ENCODE measurements around the gene TMEM259.

The TMEM259 gene

DNA sequence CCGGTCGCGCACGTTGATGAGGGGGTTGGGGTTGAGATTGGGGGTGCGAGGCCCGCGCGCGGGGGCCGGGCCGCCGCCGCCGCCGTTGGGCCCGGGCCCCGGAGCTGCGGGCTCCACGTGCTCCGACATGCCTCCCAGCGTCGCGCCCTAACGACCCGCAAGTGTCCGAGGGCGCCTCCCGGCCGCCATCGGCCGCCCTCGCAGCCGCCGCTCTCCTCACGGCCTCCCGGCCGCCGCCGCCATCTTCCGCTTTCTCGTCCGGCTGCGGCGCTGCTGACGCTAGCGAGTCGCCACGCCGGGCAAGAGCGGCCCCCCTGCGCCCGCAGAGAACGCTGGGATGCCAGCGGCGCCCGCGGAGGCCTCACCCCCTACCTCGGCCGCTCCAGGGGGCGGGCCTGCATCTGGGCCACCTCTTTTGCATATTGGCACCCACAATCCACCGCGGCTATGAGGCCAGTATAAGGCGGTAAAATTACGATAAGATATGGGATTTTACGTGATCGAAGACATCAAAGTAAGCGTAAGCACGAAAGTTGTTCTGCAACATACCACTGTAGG lies at the start of gene TMEM259:
TSS of gene TMEM259 (minus strand) at position 256 of the 558 bp plus-strand sequence. CDS start at position 129, 127 bp downstream.
- ChIA-PET POLR2A (ENCODE audit: low non-redundant PET) (no interaction called here), CTCF (no interaction called here)
- peak within 1 kb of the TSS; percentile 93 for H3K27ac ChIP-seq
- peak; percentile 96 for DNase-seq (ENCODE audit: low spot score)
- TF ChIP-seq, protein P1, sequence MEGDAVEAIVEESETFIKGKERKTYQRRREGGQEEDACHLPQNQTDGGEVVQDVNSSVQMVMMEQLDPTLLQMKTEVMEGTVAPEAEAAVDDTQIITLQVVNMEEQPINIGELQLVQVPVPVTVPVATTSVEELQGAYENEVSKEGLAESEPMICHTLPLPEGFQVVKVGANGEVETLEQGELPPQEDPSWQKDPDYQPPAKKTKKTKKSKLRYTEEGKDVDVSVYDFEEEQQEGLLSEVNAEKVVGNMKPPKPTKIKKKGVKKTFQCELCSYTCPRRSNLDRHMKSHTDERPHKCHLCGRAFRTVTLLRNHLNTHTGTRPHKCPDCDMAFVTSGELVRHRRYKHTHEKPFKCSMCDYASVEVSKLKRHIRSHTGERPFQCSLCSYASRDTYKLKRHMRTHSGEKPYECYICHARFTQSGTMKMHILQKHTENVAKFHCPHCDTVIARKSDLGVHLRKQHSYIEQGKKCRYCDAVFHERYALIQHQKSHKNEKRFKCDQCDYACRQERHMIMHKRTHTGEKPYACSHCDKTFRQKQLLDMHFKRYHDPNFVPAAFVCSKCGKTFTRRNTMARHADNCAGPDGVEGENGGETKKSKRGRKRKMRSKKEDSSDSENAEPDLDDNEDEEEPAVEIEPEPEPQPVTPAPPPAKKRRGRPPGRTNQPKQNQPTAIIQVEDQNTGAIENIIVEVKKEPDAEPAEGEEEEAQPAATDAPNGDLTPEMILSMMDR (conservative IDR thresholded peaks at IDR 0.05; ENCODE audit: low read depth): no peak

DNA sequence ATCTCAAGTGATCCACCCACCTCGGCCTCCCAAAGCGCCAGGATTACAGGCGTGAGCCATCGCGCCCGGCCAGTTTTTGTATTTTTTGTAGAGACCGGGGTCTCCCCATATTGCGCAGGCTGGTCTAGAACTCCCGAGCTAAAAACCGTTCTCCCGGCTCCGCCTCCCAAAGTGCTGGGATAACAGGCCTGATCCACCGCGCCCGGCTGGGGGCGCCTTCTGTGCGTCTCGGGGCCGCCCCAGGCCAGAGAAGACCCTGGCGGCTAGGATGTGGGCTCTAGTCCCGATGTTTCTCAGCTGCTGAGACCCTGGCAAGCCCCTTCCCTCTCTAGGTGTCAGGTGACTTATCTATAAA lies 49.6 kb upstream of the TMEM259 start:
- no peak for DNase-seq (ENCODE audit: low spot score)
- H3K27ac ChIP-seq: no peak overlapping the region
- TF ChIP-seq, protein P1 (conservative IDR thresholded peaks at IDR 0.05; ENCODE audit: low read depth): no peak
- POLR2A ChIA-PET (ENCODE audit: low non-redundant PET): no interaction called here
- CTCF ChIA-PET: interaction anchor here (0.6 to 0.7 kb wide), 3 partner anchors 9 to 211 kb away, joined by 3 to 5 read pairs (median 3); partner anchors contain the start of gene CFD

DNA sequence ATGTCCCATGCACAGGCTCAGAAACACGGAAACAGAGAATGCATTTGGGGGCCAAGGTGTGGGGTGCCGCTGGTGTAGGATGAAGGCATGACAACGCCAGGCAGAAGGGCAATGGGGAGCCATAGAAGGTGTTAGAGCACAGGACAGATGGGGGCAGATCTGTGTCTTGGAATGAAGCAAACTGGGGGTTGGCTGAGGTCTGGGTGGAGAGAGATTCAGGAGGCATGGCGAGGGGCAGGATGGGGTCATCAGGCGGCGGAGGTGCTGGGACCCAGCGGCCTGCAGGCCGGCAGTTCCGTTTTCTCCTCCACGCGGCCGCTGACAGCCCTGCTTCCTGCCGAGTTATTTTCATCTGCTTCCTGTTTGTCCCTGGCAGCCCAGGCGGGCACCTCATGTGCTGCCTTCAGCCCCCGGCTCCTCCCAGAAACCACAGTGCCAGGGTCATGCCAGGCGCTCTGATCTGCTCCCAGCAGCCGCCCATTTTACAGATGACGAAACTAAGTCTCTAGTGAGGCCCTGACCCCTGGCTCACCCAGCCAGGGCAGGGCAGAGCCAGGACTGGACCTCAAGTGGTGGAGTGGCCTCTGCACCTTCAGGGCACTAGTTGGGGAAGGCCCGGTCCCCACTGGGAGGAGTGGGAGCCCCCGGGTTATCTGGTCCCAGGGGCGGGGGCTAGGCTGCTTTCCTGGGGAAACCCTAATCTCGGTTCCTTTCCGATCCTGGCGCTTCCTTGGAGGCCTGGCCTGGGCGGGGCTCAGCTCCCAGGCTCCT lies 48.3 kb upstream of the TMEM259 start:
- TF ChIP-seq, protein P1 (conservative IDR thresholded peaks at IDR 0.05; ENCODE audit: low read depth): no peak
- ChIA-PET POLR2A (ENCODE audit: low non-redundant PET) (no interaction called here), CTCF (no interaction called here)
- DNase-seq (ENCODE audit: low spot score): no peak
- H3K27ac ChIP-seq: no peak overlapping the region

DNA sequence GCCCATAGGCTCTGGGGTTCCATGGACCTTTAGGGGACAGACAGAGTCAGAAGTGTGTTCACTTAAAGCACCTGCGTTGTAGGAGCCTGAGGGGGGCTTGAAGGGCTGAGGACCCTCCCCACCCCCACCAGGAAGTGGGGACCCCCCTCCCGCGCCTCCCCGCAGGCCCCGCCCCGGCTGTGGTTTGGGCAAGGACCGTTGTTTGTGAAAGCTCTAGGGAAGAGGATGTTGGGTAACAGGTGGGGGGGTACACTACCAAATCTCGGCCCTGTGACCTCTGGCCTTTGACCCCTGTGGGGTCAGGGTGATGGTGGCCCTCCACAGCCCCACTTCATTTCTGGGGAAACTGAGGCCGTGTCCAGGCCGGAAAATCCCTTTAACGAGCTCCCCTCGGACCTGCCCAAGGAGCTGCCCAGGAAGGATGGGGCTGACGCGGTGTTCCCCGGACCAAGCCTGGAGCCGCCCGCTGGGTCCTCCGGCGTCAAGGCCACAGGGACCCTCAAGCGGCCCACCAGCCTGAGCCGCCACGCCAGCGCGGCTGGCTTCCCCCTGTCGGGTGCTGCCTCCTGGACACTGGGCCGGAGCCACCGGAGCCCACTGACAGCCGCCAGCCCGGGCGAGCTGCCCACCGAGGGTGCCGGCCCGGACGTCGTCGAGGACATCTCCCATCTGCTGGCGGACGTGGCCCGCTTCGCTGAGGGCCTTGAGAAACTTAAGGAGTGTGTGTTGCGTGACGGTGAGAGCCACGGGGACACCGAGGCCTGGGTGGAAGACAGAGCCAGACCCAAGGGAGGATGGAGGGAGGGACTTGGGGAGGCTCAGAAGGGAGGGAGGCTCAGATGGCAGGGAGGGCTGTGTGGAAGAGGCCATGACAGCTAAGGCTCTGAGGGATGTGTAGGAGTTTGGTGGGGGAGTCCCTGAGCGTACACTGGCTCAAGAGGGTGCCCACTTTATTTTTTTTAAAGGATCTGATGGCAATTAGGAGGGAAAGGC lies 47.4 kb upstream of the TMEM259 start:
- H3K27ac ChIP-seq: no peak overlapping the region
- TF ChIP-seq, protein P1 (conservative IDR thresholded peaks at IDR 0.05; ENCODE audit: low read depth): no peak
- ChIA-PET POLR2A (ENCODE audit: low non-redundant PET) (no interaction called here), CTCF (interaction anchor here (0.6 kb wide), 1 partner anchor 20 kb away, joined by 3 read pairs; no protein-coding TSS in a partner anchor)
- no peak for DNase-seq (ENCODE audit: low spot score)

DNA sequence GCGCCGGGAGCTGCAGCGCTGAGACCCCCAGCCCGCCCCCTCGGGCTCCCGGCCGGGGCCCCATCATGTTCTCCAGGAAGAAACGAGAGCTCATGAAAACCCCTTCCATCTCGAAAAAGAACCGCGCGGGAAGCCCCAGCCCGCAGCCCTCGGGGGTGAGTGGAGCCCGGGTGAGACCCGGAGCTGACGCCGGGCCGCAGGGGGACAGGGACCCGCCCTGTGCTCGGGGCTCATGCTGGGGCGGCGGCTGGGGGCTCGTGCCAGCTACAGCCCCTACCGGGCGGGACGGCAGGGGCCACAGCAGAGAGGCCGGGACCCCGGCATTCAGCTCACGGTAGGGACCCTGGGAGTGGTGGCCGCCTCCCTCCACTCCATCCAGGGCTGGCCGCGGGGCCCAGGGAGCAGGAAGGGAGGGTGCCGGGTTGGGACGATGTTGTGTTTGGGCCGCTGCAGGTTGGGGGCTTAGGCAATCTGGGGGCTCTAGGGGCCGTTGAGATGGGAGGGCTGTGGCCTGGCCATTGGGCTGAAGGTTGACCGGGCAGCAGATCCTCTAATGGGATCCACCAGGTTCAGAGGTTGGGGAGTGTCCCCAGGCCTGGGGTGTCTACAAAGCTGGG lies 46.5 kb upstream of the TMEM259 start:
- no peak for DNase-seq (ENCODE audit: low spot score)
- H3K27ac ChIP-seq: peak overlapping the region; percentile 83
- ChIA-PET POLR2A (ENCODE audit: low non-redundant PET) (no interaction called here), CTCF (interaction anchor here (0.6 to 1.0 kb wide), 2 partner anchors 19 to 66 kb away, joined by 3 read pairs; no protein-coding TSS in a partner anchor)
- TF ChIP-seq, protein P1 (conservative IDR thresholded peaks at IDR 0.05; ENCODE audit: low read depth): no peak

Measured in RWPE1 (cell line).